ENCODE results near the gene POU6F2. TPM values are rescaled to one million over a fixed set of nuclear protein-coding genes. Genes with fewer than 3 reads are reported as not detected.

POU6F2 gene
- total and polyA plus RNA-seq, 9 of the 15 experiments (the other 6 are each of a cell fraction or from before 2014, with no cell fraction given): 0.29 to 1.5 (median 0.96) TPM

- BruUV-seq (replicated peaks): no TSS peak
- H3K4me1 ChIP-seq (replicated peaks in 1 of 2; ENCODE audit: control insufficient read depth in 2 of 2, insufficient read depth in 2 of 2, low read length in 2 of 2): no peaks in the 10 kb centered on the region
- no peak for FAIRE-seq
These were observed 416.5 kb downstream of the POU6F2 start for GRCh38 chr7:39394105-39394680.

More at GRCh38 chr7:39394105-39394680, 416.5 kb downstream of the POU6F2 start:
- Histone ChIP-seq H3K79me2 (ENCODE audit: control insufficient read depth, insufficient read depth, low read length) (no peaks in the 10 kb centered on the region), H3K27ac (ENCODE audit: extremely low read depth, low read depth, low read length) (no peak overlapping the region), H3K36me3 (ENCODE audit: control insufficient read depth, insufficient read depth, low read length) (no peaks in the 10 kb centered on the region), H3K27me3 (ENCODE audit: control insufficient read depth in 2 of 2, insufficient read depth in 2 of 2, low read length in 2 of 2) (no peaks in the 10 kb centered on the region; a peak in 1 of 5 replicates), H3K9me3 (replicated peaks; ENCODE audit: control insufficient read depth, insufficient read depth, low read depth, low read length) (no peaks in the 10 kb centered on the region), H3K9ac (ENCODE audit: insufficient read depth in 1 of 2, low read depth in 2 of 2, low read length in 2 of 2) (no peak overlapping the region), H3K9me1 (ENCODE audit: control insufficient read depth, insufficient read depth, low read length) (no peaks in the 10 kb centered on the region), H3K4me2 (ENCODE audit: insufficient read depth, low read length) (no peak overlapping the region), H3K4me3 (no peak overlapping the region), H2AFZ (ENCODE audit: low read depth, low read length) (no peak overlapping the region), H4K20me1 (replicated peaks; ENCODE audit: control insufficient read depth, insufficient read depth, low read length) (no peaks in the 10 kb centered on the region)
- ATAC-seq (no peak), DNase-seq (ENCODE audit: extremely low read depth in 1 of 4, low spot score in 3 of 4) (no peak)
- intact Hi-C loops (cut with micrococcal nuclease) (loop anchor here (5.0 kb wide), 1 partner anchor 73 kb away; no protein-coding TSS in a partner anchor), in situ Hi-C loops (cut with MboI) (no loop called here)
- WGBS (ENCODE audit: insufficient coverage, low coverage, missing lambda C conversion rate): 3% methylated on average over 3 of the region's 3 CpGs
- POLR2A ChIA-PET: interaction anchor here (0.5 kb wide), 2 partner anchors 19 to 380 kb away, joined by 3 read pairs; no protein-coding TSS in a partner anchor
- CTCF ChIA-PET (ENCODE audit: low intra/inter-chr PET ratio): no interaction called here
- TF ChIP-seq PHF20 (IDR thresholded peaks at IDR 0.05; ENCODE audit: partially characterized antibody) (no peak), ZNF644 (tag; IDR thresholded peaks at IDR 0.05; ENCODE audit: low read depth) (no peak), C11orf30 (IDR thresholded peaks at IDR 0.05; ENCODE audit: low read depth) (peak; percentile 32; the same call in 1 of the 2 replicates), ARNT (IDR thresholded peaks at IDR 0.05) (no peak), SFPQ (IDR thresholded peaks at IDR 0.05; ENCODE audit: low read depth, low read length) (no peak), ZNF436 (CRISPR knock-in tag; IDR thresholded peaks at IDR 0.05) (no peak), CBX8 (IDR thresholded peaks at IDR 0.05; ENCODE audit: borderline replicate concordance, extremely low read depth, low read depth, low read length, poor library complexity, severe bottlenecking) (no peak), ZNF217 (CRISPR knock-in tag; IDR thresholded peaks at IDR 0.05) (no peak), ZNF316 (IDR thresholded peaks at IDR 0.05) (peak; percentile 61), ZNF140 (CRISPR knock-in tag; IDR thresholded peaks at IDR 0.05) (no peak)
